ENCODE data around the gene CD8A.
"Not testable (repeated sequence)": the region's sequence is repeated elsewhere in the genome, so short reads cannot be mapped to it uniquely, and the experiment has no call there.

Gene CD8A

GRCh38 chr2:86790676-86791572, at the start of gene CD8A:
TSS of gene CD8A (minus strand) at chr2:86790913. CDS start at chr2:86790825, 88 bp downstream.
- peak; percentile 24 for DNase-seq

- not testable (repeated sequence) for DNase-seq
Observed at GRCh38 chr2:86839871-86840548, 49.3 kb upstream of the CD8A start.

GRCh38 chr2:86839455-86839854, 48.7 kb upstream of the CD8A start:
- DNase-seq: not testable (repeated sequence)

- not testable (repeated sequence) for DNase-seq
Observed at GRCh38 chr2:86837714-86838113, 47.0 kb upstream of the CD8A start.

- DNase-seq: peak; percentile 31
Observed at GRCh38 chr2:86836915-86837695, 46.4 kb upstream of the CD8A start.

- DNase-seq: not testable (repeated sequence)
Observed at GRCh38 chr2:86835548-86835889, 44.8 kb upstream of the CD8A start.

GRCh38 chr2:86833315-86833714, 42.6 kb upstream of the CD8A start:
- no peak for DNase-seq

- DNase-seq: no peak
Observed at GRCh38 chr2:86832334-86833096, 41.8 kb upstream of the CD8A start.

GRCh38 chr2:86831537-86831936, 40.8 kb upstream of the CD8A start:
- DNase-seq: no peak

GRCh38 chr2:86826951-86827350, 36.2 kb upstream of the CD8A start:
- no peak for DNase-seq

GRCh38 chr2:86825693-86826381, 35.1 kb upstream of the CD8A start:
- peak; percentile 22 for DNase-seq

GRCh38 chr2:86825036-86825692, 34.5 kb upstream of the CD8A start:
- DNase-seq: no peak

GRCh38 chr2:86822668-86823345, 32.1 kb upstream of the CD8A start:
- DNase-seq: no peak

- no peak for DNase-seq
Observed at GRCh38 chr2:86821842-86822241, 31.1 kb upstream of the CD8A start.

- DNase-seq: no peak
Observed at GRCh38 chr2:86821306-86821705, 30.6 kb upstream of the CD8A start.

- no peak for DNase-seq
Observed at GRCh38 chr2:86818957-86819356, 28.2 kb upstream of the CD8A start.

GRCh38 chr2:86818114-86818801, 27.5 kb upstream of the CD8A start:
- no peak for DNase-seq

- DNase-seq: no peak
Observed at GRCh38 chr2:86815611-86816010, 24.9 kb upstream of the CD8A start.

- no peak for DNase-seq
Observed at GRCh38 chr2:86809481-86810121, 18.9 kb upstream of the CD8A start.
